ENCODE results near the gene KLHL10.
"Not testable (repeated sequence)": the region's sequence is repeated elsewhere in the genome, so short reads cannot be mapped to it uniquely, and the experiment has no call there.

KLHL10 gene

GRCh38 chr17:41860254-41860931 lies 22.8 kb downstream of the KLHL10 start:
- no peak for DNase-seq

DNA sequence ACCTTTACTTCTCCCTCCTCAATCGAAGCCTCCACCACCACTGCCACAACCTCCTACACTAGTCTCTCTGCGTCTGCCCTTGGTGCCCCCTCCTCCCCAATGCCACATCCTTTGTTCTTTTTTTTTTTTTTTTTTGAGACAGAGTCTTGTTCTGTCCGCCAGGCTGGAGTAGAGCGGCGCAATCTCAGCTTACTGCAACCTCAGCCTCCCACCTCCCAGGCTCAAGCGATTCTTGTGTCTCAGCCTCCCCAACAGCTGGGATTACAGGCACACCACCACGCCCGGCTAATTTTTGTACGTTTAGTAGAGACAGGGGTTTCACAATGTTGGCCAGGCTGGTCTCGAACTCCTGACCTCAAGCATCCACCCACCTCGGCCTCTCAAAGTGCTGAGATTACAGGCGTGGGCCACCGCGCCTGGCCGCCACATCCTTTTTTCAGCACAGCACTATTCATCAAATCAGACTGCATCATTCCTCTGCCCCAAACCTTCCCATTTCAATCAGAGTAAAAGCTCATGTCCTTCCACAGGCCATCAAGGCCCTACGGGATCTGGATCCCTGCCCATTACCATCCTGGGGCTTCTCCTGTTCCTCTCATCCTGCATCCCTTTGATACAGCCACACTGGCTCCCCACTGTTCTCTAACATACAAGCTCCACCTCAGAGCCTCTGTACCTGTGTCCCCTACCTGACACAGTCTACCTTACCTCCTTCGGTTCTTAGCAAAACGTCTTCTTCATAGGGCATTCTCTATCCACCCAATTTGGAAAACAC lies 25.6 kb downstream of the KLHL10 start:
- DNase-seq = no peak

DNA sequence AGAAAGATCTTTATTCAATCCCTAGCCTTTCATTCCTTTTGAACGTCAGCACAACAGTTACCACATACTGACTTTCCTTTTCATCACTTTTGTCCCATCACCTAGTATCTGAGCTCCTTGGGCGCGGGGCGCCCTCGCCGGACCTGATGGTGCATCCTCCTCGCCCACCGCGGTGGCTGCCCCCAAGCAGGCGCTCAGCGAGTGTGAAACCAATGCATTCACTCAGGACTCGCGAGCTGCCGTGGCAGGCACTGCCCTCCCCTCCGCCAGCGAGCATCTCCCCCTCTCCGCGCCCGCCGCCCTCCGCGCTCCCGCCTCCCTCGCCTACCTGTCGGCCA lies 26.8 kb downstream of the KLHL10 start:
- peak; percentile 58 for DNase-seq

- peak; percentile 83 for DNase-seq
Measured at GRCh38 chr17:41864836-41865595, 27.4 kb downstream of the KLHL10 start, which contains the start of gene KLHL11. KLHL11 (minus strand) TSS chr17:41865423; CDS start chr17:41865370, 53 bp downstream.

DNA sequence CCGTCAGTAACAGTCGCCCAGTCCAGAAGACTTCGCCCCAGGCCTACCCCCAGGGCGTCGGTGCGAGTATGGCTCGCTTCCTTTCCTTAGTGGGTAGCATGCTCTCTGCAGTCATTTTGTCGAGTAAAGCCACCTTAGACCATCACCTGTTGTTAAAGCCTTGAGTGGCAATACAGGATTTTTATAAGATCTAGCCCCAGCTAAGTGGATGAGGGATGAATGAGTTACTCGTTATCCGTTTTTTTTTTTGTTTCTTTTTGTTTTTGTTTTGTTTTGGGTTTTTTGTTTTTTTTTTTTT lies 27.9 kb downstream of the KLHL10 start:
- DNase-seq = no peak

DNA sequence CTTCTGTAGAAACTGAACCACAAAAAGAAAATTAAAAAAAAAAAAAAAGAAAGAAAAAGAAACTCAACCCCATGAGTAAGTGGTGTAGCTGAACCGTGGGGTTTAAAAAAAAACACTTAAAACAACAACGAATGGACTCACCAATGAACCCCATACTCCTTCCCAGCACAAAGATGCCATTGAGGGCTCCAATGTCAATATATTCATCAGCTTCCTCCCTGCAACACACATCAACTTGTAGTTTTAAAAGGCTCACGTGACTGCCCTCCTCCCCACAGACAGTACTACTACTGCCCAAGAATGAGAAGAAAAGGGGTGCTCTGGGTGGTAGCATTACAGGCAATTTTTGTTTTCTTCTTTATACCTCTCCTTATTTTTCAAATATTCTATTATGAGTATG lies 30.9 kb downstream of the KLHL10 start:
- DNase-seq = peak; percentile 20

DNA sequence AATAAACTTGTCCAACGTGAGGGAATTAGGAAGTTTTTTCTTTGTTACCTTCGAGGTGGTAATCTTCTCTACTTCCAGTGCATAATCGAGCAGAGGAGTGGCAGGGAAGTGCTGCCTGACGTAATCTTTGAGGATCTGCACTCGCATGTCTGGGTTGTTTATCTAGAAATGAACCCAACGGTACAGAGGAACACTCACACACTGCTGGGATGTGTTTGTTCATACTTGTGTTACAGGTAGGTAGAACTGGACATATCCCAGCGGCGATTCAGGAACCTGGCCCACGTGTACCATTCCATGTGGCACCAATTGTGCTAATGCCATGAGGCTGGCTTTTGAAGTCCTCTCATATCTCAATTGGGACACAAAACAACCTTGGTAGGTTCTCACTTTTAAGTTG lies 31.8 kb downstream of the KLHL10 start:
- DNase-seq = no peak

DNA sequence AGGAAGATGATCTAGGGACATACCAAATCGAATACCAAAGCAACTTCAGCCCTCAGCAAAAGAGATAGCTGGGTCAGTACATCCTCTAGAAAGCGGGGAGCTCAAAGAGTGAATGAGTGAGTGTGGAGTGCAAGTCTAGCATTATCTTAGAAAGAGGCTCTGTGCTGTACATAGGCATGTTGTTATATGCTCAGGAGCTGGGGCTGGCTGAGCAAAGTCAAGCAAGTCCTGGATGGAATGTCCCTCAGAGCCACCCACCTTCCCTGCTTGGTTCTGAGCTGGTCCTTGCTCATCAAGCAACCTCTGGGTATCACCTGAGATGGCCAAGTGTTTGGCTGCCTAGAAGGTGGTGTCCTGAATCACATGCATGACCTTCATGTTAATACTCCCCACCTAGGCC lies 32.5 kb downstream of the KLHL10 start:
- no peak for DNase-seq

- no peak for DNase-seq
Measured at GRCh38 chr17:41870627-41871026, 33.0 kb downstream of the KLHL10 start.

GRCh38 chr17:41871789-41872188 lies 34.2 kb downstream of the KLHL10 start:
- DNase-seq = no peak

- DNase-seq = no peak
Measured at GRCh38 chr17:41873559-41874292, 36.1 kb downstream of the KLHL10 start.

GRCh38 chr17:41874293-41874670 lies 36.7 kb downstream of the KLHL10 start:
- DNase-seq = not testable (repeated sequence)

GRCh38 chr17:41880130-41880529 lies 42.5 kb downstream of the KLHL10 start:
- DNase-seq = no peak

DNA sequence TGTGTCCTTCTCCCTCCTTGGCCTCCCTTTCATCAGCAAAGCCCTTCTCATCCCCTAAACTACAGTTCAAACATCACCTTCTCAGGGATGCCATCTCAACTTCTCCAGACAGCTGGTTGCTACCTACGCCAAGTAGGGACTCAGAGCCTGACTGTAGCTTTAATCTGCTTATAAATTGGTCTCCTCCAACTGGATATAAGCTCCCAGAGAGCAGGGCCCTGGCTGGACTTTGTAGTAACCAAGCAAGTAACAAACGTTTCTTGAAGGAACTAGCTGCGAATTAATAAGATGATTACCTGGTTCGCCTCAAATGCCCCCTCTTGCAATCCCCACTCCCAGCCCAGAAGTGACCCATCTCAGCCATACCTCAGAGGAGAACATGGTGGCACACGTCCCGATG lies 45.1 kb downstream of the KLHL10 start:
- DNase-seq = no peak

DNA sequence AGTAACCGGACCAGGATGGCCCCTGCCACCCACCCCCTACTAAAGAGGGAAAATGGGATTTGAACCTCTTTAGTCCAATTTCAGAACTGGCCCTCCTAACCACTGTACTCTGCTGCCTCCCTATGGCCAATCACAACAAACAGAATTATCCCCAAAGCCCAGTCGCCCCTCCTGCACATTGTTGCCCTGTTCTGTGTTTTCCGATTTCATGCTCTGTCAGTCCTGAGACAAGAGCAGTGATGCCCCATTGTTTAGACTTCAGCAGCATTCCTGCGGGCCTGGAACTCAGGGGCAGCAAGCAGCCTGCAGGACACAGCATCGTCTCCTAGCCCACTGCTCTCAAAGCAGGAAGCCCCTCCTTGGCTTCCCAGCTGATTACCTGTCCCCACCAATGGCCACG lies 48.1 kb downstream of the KLHL10 start:
- no peak for DNase-seq

DNA sequence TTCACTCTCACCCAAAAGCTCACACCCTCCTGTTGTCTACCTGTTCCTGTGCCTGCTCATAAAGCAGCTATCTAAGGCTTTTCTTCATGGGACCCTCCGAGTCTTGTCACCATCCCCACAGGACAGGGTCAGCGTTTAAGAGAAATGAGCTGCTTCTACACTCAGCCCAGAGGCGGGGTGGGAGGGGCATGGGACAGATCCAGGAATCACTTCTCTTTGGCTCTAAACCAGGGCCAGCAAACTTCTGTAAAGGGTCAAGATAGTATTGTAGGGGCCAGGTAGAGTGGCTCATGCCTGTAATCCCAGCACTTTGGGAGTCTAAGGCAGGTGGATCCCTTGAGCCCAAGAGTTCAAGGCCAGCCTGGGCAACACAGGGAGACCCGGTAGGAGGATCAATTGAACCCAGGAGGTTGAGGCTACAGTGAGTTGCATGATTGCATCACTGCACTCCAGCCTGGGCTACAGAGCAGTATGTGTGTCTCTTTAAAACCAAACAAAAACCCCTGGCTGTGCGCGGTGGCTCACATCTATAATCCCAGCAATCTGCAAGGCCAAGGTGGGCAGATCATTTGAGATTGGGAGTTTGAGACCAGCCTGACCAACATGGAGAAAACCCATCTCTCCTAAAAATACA lies 50.8 kb downstream of the KLHL10 start:
- no peak for DNase-seq

- no peak for DNase-seq
Measured at GRCh38 chr17:41891135-41892020, 53.8 kb downstream of the KLHL10 start.

- no peak for DNase-seq
Measured at GRCh38 chr17:41892021-41892376, 54.4 kb downstream of the KLHL10 start.

GRCh38 chr17:41893384-41893783 lies 55.8 kb downstream of the KLHL10 start:
- DNase-seq = no peak

DNA sequence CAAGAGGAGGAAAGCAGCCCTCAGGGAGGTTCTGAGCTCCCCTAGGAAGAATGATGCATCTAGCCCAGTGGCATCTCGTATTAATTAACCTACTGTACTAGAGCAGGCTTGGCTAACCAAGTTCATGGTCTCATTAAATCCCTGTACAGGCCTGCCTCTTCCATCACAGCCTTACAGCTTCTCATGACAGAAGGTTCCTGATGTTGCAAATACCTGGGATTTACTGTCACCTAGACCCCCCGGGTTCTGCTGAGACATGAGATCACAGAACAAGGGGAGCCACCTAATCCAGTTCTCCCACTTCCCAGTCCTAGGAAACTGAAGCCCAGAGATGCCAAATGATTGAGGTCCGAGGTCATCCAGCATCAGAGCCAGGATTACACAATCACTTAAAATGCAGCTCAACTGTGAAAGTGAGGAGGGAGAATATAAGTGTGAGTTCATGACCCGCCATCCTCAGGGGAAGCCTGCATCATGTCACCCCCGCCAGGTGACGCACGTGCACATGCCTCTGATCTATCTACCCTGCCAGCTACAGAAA lies 57.2 kb downstream of the KLHL10 start:
- no peak for DNase-seq

DNA sequence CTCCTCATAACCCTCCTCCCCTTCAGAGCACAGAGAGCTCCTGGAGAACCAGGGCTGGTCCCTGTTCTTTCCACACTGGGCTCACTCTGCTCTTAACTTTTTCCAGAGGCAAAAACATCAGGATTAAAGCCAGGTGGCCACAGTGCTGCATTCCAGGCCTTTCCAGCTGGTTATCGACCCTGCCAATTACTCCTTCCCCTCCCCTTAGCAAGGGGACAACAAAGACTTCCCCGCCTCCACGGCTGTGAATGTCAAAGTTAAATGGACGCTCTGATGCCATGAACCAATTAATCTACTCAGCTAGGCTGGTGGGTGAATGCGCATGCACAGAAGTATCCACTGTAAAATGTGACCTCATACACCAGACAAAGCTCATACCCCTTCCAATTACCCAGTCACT lies 58.0 kb downstream of the KLHL10 start:
- DNase-seq = no peak

- DNase-seq = no peak
Measured at GRCh38 chr17:41896726-41897125, 59.1 kb downstream of the KLHL10 start.

All from CD4-positive, alpha-beta T cell treated with Interleukin-4 for 4 hours (primary cell).